MCF 10A (cell line): Measurements from ENCODE around the gene DPH3. TPM values are rescaled to one million over a fixed set of nuclear protein-coding genes. Genes with fewer than 3 reads are reported as not detected.

Experiments used
- BruUV-seq: library from RNA; stranded (reverse); fragments of 400-500 nt; replicated peaks from 2 replicates; lab custom pipeline; 2021; lab: Mats Ljungman, UMichigan
- CTCF ChIA-PET: fragments of 300-600 bp; sonication (Branson Sonifier 250); formaldehyde crosslinking; extraction: SDS; loops from one replicate; lab custom pipeline; 2021; ENCODE audit warnings: antibody characterized with exemption, inconsistent platforms; lab: Yijun Ruan, JAX
- POLR2A ChIA-PET: fragments of 300-600, 350-650 bp; sonication (Branson Sonifier 250); formaldehyde crosslinking; extraction: SDS; loops from one replicate; lab custom pipeline; 2020; ENCODE audit warnings: antibody characterized with exemption, inconsistent platforms; lab: Yijun Ruan, JAX
- DNase-seq: peaks from one replicate; pipeline ENCODE4 v3.0.0-alpha.2; 2018; ENCODE audit not compliant: unreplicated experiment
- H3K27ac Mint-ChIP-seq: one replicate; pipeline ENCODE4 v1.8.0; 2022; ENCODE audit warnings: mild to moderate bottlenecking, low read depth, mixed read lengths; ENCODE audit not compliant: unreplicated experiment
- H3K27me3 Mint-ChIP-seq: one replicate; pipeline ENCODE4 v1.8.0; 2022; ENCODE audit warnings: mixed read lengths; ENCODE audit not compliant: insufficient read depth, unreplicated experiment
- H3K36me3 Mint-ChIP-seq: one replicate; pipeline ENCODE4 v1.8.0; 2022; ENCODE audit warnings: mild to moderate bottlenecking, moderate library complexity, mixed read lengths; ENCODE audit not compliant: insufficient read depth, unreplicated experiment
- H3K4me1 Mint-ChIP-seq: one replicate; pipeline ENCODE4 v1.8.0; 2022; ENCODE audit warnings: mixed read lengths; ENCODE audit not compliant: insufficient read depth, unreplicated experiment
- H3K4me3 Mint-ChIP-seq: one replicate; pipeline ENCODE4 v1.8.0; 2022; ENCODE audit warnings: mild to moderate bottlenecking, moderate library complexity, mixed read lengths; ENCODE audit not compliant: unreplicated experiment
- H3K9me3 Mint-ChIP-seq: one replicate; pipeline ENCODE4 v1.8.0; 2022; ENCODE audit warnings: mixed read lengths; ENCODE audit not compliant: unreplicated experiment
- intact Hi-C: fragments of 100-400 bp; cut with micrococcal nuclease; formaldehyde crosslinking; loops from 2 replicates; pipeline ENCODE4 v1.14.1; 2022
- total RNA-seq: library from RNA; stranded (reverse); gene quantifications from 2 replicates; pipeline ENCODE4 v1.2.3, GENCODE V29; 2022
- TF ChIP-seq, protein P1 (sequence below): fragments of 200-600 bp; IDR thresholded peaks from one replicate; pipeline ENCODE4 v1.8.0; 2022; ENCODE audit warnings: antibody characterized with exemption, mild to moderate bottlenecking; ENCODE audit not compliant: unreplicated experiment

DPH3 gene
- total RNA-seq, 1 experiment from 2014 or later, result 30.5 TPM

DNA sequence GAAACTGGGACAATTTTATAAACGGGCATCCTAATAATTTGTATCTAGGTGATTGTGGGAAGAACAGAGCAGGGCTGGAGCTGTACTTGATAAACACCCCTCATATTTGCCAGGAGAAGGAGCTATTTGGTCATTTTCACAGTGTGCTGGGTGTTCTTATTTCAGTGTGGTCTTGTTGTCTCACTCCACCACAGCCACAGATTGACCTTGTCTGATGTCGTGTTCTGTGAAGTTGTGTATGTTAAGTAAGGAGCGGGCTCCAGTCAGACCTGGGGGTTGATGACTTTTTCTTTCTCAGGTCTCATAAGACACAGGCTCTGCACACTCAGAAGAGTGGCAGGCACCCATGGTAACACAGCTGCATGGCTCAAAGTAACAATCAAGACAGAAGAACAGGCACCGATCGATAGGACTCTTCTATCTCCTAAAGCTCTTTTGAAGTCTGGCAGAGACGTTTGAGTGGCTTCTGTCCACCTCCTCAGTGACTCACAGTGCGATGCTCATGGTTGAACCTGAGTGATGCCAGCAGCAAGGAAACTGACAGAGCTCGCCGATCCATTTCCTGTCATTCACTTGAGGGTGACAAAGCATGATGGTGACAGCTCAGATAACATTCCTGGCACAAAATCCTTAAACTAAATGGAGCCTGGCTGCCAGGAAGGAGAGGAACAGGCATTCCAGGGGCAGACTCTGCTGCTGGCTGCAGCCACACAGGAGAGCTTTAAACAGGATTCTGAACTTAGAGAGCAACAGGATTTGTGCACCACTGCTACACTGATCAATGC lies 20.8 kb downstream of the DPH3 start:
- no peaks in the 10 kb centered on the region for H3K27me3 Mint-ChIP-seq
- H3K4me3 Mint-ChIP-seq, result no peak overlapping the region
- TF ChIP-seq, protein P1, sequence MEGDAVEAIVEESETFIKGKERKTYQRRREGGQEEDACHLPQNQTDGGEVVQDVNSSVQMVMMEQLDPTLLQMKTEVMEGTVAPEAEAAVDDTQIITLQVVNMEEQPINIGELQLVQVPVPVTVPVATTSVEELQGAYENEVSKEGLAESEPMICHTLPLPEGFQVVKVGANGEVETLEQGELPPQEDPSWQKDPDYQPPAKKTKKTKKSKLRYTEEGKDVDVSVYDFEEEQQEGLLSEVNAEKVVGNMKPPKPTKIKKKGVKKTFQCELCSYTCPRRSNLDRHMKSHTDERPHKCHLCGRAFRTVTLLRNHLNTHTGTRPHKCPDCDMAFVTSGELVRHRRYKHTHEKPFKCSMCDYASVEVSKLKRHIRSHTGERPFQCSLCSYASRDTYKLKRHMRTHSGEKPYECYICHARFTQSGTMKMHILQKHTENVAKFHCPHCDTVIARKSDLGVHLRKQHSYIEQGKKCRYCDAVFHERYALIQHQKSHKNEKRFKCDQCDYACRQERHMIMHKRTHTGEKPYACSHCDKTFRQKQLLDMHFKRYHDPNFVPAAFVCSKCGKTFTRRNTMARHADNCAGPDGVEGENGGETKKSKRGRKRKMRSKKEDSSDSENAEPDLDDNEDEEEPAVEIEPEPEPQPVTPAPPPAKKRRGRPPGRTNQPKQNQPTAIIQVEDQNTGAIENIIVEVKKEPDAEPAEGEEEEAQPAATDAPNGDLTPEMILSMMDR, result no peak
- H3K36me3 Mint-ChIP-seq, result peaks cover 6% of the 10 kb centered on the region
- CTCF ChIA-PET, result interaction anchor here (0.5 to 5.0 kb wide), 9 partner anchors 8 to 423 kb away, joined by 3 to 64 read pairs (median 4); partner anchors contain the start of gene DPH3
- no TSS peak for BruUV-seq
- POLR2A ChIA-PET, result interaction anchor here (0.7 to 1.3 kb wide), 6 partner anchors 8 to 428 kb away, joined by 3 to 6 read pairs (median 3); no protein-coding TSS in a partner anchor
- H3K4me1 Mint-ChIP-seq, result peaks cover 47% of the 10 kb centered on the region
- H3K9me3 Mint-ChIP-seq, result no peaks in the 10 kb centered on the region
- intact Hi-C loops, result no loop called here
- H3K27ac Mint-ChIP-seq, result peak overlapping the region; percentile 32
- DNase-seq, result peak; percentile 26

DNA sequence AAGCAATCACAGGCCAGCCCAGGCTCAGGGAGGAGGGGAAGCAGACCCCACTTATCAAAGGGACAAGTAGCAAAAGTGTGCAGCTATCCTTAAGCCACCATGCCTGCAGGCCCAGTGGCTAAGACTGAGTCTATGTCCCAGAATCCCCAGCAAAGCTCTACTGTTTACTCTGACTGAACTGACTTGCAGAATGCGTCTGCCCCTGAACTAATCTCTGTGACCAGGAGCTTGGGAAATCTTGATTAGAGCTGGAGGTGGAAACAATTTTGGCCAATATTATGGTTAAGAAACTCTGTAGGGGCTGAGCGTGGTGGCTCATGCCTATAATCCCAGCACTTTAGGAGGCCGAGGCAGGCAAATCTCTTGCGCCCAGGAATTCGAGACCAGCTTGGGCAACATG lies 22.6 kb downstream of the DPH3 start:
- DNase-seq, result no peak
- peaks cover 39% of the 10 kb centered on the region for H3K4me1 Mint-ChIP-seq
- H3K27ac Mint-ChIP-seq, result no peak overlapping the region
- no peaks in the 10 kb centered on the region for H3K27me3 Mint-ChIP-seq
- ChIA-PET CTCF (interaction anchor here (5.0 kb wide), 1 partner anchor 193 kb away, joined by 64 read pairs; no protein-coding TSS in a partner anchor), POLR2A (interaction anchor here (0.7 to 1.0 kb wide), 2 partner anchors 59 kb away, joined by 3 to 4 read pairs; no protein-coding TSS in a partner anchor)
- BruUV-seq, result no TSS peak
- H3K4me3 Mint-ChIP-seq, result no peak overlapping the region
- intact Hi-C loops, result no loop called here
- TF ChIP-seq, protein P1, result no peak
- H3K36me3 Mint-ChIP-seq, result peaks cover 6% of the 10 kb centered on the region
- no peaks in the 10 kb centered on the region for H3K9me3 Mint-ChIP-seq

DNA sequence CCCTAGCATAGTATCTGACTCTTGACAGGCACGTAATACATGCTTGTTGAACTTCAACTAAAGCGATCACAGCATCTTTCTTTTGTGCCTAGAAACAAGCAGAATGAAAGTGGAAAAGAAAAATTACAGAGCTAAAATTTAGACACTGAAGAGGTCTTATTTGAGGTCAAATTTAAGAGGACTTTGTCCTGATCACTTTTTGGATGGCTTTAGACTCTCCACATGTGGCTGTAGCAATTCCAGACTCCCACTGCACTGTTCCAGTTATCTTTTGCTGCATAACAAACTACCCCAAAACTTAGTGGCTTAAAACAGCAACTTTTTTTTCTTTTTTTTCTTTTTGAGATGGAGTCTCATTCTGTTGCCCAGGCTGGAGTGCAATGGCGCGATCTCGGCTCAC lies 23.5 kb downstream of the DPH3 start:
- no peak overlapping the region for H3K4me3 Mint-ChIP-seq
- TF ChIP-seq, protein P1, result no peak
- H3K4me1 Mint-ChIP-seq, result peaks cover 33% of the 10 kb centered on the region
- ChIA-PET CTCF (interaction anchor here (0.5 to 5.0 kb wide), 6 partner anchors 30 to 1669 kb away, joined by 3 to 64 read pairs (median 4); no protein-coding TSS in a partner anchor), POLR2A (interaction anchor here (0.6 to 1.7 kb wide), 11 partner anchors 11 to 972 kb away, joined by 3 to 9 read pairs (median 4); partner anchors contain the start of genes DPH3 and OXNAD1)
- H3K27ac Mint-ChIP-seq, result peak overlapping the region; percentile 79
- H3K9me3 Mint-ChIP-seq, result no peaks in the 10 kb centered on the region
- BruUV-seq, result no TSS peak
- intact Hi-C loops, result no loop called here
- peaks cover 6% of the 10 kb centered on the region for H3K36me3 Mint-ChIP-seq
- DNase-seq, result no peak
- no peaks in the 10 kb centered on the region for H3K27me3 Mint-ChIP-seq
